Stimulated activated CD4-positive, alpha-beta T cell treated with anti-CD3 and anti-CD28 coated beads, Interleukin-15, amount 100 ng/mL, for 48 hours (primary cell): Measurements from ENCODE around the gene BEST4.
"Not testable (repeated sequence)": the region's sequence is repeated elsewhere in the genome, so short reads cannot be mapped to it uniquely, and the experiment has no call there.

Source experiments
- DNase-seq, 2 donors: peaks; one replicate each; pipeline ENCODE4 v3.0.0-alpha.2; 2020; ENCODE audit warnings: low read depth in 2 of 2

BEST4 gene

DNA sequence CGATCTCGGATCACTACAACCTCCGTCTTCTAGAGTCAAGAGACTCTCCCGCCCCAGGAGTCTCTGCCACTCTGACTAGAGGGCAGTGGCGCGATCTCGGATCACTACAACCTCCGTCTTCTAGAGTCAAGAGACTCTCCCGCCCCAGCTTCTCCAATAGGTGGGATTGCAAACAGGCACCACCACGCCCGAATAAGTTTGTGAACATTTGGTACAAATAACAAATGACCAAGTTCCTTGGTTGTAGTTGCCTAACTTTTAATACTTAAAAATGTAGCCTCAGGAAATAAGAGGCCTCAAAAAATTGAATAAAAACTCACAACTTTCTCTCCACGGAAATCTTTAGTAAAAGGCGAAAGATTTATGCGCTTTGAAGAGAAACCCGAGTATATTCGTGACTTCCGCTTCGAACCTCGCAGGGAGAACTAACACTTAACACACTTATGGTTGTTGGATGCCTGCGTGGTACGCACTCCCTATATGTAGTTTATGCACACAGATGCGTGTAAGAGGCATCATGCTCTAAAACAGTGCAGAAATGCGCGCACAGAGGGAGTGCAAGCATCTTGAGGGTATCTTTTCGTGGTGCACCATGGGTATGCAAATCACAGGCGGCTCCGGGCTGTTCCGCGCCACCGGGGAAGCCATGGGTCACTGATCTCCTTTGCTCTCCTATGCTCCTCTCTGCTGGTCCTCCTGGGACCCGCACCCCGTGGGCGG, 31.8 kb upstream of the BEST4 start:
- peak; percentile 79 to 86 for DNase-seq

DNA sequence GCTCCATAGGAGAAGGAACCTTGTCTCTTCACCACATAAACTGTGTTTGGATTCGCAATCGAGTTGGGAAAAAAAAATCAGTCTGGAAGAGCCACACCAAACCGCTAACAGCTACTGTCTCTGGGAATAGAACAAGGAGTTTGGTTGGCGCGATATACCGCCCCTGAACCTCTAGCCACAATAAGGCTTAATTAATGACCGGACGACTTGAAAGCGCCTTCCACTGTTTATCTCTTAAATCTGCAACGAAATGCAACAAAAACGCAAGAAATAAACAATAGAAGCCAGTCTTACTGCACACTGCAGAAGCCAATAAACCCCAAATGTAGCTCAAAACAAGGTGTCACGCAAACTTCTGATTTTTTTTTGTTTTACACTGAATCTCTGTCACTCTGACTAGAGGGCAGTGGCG, 31.2 kb upstream of the BEST4 start:
- no peak for DNase-seq

DNA sequence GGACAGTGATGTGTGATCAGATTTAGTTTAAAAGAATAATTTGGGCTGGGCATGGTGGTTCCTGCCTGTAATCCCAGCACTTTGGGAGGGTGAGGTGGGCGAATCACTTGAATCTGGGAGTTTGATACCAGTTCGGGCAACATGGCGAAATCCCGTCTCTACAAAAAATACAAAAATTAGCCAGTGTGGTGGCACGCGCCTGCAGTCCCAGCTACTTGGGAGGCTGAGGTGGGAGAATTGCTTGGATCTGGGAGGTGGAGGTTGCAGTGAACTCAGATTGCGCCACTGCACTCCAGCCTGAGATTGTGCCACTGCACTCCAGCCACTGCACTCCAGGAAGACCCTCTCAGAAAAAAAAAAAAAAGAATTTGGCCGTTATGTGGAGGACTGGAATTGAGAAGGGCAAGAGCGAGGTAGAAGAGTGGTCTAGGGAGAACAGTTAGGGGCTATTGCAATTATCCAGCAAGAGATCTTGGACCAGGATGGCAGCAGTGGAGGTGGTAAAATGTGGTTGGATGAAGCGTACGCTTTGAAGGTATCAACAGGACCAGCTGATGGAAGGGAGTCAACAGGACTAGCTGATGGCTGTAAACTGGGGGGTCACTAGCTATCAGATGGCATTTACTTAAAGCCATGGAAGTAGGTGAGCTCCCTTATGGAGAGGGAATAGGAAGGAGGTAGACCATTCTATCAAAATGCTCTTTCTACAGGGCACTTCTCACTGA, 30.0 kb upstream of the BEST4 start:
- DNase-seq, result no peak

DNA sequence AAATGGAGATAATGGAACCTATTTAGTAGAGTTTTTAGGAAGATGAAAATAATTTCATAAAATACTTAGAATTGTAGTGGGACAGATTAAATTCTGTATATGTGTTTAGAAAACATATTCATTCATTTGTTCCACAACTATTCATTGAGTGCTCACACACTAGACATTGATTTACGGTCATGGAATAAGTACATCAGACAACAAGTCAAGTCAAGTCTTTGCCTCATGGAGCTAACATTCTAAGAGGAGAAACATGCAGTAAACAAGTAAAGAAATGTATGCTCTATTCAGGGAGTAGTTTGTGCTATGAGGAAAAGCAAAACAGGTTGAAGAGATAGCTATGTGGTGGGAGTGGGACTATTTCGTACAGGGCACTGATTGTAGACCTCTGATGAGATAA, 29.3 kb upstream of the BEST4 start:
- DNase-seq, result no peak

DNA sequence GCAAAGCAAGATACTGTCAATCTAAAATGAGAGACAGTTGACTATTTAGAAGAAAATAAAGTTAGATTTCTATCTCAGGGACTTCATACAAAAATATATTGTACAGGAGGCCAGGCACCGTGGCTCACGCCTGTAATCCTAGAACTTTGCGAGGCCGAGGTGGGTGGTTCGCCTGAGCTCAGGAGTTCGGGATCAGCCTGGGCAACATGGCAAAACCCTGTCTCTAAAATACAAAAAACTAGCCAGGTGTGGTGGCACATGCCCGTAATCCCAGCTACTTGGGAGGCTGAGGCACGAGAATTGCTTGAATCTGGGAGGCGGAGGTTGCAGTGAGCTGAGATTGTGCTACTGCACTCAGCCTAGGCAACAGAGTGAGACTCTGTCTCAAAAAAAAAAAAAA, 28.0 kb upstream of the BEST4 start:
- not testable (repeated sequence) for DNase-seq

DNA sequence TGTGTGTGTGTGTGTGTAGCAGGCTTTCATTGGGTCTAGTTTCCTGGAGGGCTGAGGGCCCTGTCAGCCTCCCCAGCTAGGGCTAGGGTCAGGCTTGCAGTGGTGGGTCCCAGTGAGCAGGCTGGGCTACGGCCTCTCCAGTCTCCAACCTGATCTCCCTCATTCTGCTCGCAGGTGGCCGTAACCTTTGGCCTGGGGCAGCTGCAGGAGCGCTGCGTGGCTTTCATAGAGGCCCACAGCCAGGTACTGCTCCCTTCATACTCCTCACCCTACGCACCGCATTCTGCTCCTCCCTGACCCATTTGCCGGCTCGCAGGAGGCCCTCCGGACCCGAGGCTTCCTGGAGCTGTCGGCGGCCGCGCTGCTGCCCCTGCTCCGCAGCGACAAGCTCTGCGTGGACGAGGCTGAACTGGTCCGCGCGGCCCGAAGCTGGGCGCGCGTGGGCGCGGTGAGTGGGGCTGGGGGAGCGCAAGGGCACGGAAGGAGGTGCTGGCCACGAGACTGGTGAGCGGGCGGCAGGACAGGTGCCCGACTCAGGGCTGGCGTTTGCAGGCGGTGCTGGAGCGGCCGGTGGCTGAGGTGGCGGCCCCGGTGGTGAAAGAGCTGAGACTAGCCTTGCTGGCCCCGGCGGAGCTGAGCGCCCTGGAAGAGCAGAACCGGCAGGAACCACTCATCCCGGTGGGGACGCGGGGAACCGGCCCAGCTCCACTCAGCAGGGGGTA, 25.0 kb upstream of the BEST4 start:
- no peak for DNase-seq

DNA sequence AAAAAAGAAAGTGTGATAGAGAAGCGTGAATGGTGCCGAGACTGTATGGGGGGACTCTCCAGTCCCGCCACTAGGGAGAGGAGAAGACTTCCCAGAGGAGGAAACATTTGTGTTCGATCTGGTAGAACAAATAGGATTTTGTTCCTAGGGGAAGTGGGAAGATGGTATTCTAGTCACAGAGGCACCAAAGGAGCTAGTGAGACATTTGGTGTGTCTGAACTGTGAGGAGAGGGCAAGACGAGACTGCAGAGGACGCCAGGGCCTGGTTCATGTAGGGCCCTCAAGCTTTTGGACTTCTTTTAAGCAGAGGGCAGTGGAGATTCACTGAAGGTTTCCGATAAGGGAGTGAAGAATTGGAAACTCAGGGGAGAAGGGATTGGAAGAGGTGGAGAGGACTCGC, 23.3 kb upstream of the BEST4 start:
- DNase-seq, result no peak

DNA sequence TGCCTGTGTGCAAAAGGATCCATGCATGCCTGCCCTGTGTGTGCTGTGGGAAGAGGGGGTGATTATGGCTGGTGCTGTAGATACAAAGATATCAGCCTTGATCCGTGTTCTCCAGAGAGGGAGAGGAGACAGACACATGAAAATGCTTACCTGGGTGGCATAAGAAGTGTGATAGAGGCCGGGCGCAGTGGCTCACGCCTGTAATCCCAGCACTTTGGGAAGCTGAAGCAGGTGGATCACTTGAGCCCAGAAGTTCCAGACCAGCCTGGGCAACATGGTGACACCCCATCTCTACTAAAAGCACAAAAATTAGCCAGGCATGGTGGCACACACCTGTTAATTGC, 22.8 kb upstream of the BEST4 start:
- DNase-seq, result not testable (repeated sequence)

DNA sequence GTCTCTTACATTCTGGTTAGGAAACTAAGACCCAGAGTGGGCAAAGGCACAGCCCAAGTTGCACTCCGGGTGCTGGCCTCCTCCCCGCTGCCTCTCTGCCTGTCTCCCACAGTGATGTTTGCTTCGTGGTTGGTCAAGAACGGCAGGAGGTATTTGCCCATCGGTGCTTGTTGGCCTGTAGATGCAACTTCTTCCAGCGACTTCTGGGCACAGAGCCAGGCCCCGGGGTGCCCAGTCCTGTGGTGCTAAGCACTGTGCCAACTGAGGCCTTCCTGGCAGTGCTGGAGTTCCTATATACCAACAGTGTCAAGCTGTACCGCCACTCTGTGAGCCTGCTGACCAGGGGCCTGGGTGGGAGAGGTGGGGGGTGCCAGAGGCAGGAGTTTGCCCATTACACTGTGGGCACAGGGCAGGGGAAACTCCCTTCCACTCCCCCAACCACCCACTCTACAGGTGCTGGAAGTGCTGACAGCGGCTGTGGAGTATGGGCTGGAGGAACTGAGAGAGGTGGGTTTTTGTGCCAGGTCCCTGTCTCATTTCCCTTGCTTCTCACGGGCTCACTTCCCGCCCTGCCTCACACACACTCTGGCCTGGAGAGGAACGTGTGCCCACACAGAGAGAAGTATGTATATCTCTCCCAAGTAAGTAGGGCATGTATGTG, 22.3 kb upstream of the BEST4 start:
- no peak for DNase-seq

DNA sequence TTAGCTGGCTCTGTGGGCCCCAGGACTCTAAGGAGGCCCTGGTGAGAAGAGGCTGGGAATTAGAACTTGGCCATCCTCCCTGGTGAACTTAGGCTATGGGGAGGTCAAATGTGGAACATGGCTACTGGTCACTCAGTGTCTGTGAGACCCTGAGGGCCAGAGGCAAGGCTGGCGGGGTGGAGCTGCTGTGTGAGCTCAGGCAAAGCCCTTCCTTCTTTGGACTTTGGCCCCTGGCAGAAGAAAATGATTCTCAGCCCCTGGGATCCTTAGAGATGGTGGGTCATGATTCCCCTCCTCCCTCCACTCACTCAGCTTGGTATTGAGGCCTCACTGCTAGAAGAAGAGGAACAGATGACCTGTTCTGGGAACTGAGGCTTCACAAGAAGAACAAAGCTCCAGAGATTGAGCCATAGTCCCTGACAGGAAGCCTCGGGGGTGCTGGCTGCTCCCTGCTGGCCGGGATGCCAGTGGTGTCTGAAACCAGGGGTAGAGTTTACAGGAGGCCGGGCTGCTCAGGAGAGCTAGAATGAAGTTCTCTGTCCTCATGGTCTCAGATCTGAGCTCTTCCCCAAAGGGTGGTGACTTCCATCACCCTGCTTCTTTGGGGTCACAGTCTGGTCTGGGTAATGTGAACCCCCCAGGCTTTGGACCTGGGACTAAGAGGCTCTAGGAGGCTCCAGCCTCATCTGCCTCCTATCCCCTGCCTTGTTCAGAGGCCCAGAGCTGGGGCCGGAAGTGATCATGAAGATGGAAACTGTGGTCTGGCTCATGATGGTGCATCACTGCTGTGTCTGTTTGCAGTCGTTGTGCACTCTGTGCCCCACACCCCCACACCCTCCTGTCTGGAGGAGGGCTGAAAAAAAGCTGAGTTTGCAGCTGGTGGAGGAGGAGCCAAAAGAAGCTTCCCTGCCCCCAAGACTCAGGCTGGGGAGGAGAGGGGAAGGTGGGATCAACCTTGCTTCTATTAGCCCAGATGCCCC, 21.3 kb upstream of the BEST4 start:
- DNase-seq, result peak; percentile 86 to 88

DNA sequence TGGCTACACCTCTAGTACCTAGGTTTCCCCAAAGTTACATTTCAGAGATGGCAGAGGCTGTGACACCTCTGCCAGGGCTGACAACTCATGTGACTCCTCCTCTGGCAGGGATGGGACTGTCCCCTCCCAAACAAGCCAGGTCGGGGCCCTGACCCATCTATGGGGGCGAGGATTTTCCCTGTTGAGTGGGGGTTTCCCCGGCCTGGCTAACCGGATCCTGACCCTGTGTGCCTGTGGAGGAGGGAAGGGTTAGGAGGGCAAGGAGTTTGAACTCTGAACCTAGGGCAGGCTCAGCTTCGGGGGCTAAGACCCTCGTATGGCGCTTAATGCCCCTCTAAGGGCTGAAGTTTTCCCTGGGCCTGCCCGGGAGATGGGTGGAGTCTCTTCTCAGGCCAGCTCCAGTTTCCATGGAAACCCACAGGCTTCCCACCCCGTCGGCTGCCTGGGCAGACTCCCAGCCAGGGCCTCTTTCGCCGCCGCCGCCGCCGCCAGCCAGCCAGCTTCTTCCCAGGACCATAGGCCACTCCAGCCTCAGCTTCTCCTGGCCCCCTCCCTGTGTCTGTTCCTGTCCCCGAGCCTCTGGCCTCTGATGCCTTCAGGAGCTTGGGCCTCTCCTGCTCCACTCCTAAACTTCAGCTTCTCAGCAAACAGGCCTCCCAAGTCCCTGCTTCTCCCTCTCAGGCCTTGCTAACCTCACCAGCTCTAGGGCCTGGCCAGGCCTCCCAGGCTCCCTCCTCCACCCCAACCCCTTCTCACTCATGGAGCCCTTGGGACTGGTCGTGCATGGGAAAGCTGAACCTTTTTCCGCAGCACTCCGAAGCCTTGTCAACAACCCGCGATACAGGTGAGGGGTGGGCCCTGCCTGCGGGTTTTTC, 20.3 kb upstream of the BEST4 start, which contains the start of gene BTBD19:
TSS of gene BTBD19 (plus strand) at position 461 of the 875 bp plus-strand sequence. CDS start at position 759, 298 bp downstream.
- DNase-seq, result peak in 1 of 2 donors; percentile 75

DNA sequence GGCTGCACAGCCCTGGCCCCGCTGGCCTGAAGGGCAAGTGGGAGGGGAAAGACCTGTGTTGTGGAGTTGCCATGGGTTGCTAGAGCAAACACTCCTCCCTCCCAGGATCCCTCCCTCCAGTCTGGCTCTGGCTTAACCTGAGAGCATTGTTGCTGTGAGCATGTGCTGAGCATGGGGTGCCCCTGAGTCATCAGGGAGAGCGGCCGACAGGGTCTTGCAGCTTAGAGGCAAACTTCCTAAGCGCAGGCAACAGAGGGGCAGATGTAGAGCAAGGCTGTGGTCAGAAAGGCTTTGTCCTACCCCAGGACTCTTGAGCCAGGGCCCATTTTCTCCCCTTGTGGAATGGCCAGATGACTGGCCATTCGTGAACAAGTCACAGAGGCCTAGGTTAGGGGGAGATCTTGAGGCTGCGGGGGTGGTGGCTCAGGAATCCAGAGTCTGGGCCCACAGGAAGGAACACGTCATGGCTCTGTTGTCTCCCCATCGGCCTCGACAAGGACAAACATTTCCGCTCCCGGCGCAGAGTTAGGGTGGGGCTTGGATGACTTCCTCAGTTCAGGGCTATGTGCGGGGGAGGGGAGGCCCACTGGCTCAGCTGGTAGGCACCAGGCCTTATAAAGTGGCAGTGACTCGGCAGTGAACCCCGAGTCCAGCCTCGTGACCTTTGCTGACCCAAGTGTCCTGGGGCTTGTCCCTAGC, 19.5 kb upstream of the BEST4 start:
- peak; percentile 87 to 90 for DNase-seq

DNA sequence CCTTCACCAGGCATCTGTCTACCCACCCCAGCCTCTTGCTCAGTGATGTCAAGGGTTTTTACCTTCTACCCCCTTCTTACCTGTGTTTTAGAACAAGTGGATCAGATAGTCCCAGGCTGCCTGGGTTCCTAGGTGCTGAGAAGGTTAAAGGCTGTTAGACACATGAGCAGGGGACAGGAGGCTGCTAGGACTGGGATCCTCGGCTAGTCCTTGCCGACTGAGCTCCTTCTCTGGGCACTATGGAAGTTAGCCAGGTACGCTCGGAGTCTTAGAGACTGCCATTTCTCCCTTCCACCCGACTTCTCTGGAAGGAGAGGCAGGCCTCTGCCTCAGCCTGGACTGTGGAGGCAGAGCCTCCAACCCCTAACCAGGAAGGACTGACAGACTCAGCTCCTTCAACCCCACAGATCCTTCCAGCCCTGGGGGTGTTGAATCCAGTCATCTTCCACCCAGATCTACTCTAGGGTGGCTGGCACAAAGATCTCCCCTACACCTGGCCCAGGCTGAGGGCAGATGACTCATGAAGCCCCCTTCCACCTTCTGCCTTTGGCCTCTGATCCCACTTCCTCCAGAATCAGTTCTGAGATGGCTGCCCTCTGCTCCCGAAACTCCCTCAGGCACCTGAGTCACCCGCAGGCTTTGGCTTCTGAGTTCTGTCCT, 18.9 kb upstream of the BEST4 start, which contains the start of gene DYNLT4:
TSS of gene DYNLT4 (minus strand) at position 648 of the 660 bp plus-strand sequence. CDS start 683 bp downstream, outside the sequence.
- no peak for DNase-seq

DNA sequence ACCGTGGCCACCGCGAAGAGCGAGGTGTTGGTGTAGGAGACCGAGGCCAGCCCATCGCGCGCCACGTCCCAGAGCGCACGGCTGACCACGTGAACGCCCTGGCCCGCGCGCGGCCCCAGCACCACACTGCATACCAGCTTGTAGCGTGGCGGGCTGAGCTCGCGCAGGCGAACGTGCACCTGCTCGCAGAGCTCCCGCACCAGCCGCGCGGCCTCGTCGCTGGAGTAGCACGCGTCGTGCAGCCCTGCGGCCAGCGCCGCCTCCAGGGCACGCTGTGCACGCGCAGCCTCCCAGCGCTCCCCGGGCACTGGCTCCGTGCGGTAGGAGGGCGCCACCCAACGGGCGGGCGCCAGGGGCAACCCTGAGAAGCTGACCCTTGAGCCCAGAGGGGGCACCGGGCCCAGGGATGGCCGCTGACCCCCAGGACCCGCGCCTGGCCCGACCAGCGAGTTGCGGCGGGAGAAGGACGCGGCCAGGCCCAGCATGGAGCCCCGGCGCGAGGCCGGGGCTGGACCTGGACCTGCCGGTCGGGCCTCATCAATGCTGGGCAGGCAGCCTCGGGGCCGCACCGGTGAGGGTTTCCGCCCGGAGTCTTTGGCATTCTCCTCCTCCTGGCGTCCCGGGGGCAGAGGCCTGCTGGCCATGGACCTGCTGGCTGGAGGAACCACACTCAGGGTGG, 18.2 kb upstream of the BEST4 start:
- no peak for DNase-seq

DNA sequence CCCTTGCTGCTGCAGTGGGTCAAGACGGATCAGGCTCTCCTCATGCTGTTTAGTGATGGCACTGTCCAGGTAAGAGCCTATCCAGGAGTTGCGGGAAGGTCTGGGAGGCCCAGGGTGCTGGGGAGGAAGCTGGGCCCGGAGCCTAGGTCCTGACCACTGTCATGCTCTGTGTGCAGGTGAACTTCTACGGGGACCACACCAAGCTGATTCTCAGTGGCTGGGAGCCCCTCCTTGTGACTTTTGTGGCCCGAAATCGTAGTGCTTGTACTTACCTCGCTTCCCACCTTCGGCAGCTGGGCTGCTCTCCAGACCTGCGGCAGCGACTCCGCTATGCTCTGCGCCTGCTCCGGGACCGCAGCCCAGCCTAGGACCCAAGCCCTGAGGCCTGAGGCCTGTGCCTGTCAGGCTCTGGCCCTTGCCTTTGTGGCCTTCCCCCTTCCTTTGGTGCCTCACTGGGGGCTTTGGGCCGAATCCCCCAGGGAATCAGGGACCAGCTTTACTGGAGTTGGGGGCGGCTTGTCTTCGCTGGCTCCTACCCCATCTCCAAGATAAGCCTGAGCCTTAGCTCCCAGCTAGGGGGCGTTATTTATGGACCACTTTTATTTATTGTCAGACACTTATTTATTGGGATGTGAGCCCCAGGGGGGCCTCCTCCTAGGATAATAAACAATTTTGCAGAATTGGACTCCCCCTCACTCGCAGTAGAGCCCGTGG, 17.5 kb upstream of the BEST4 start:
- no peak for DNase-seq

DNA sequence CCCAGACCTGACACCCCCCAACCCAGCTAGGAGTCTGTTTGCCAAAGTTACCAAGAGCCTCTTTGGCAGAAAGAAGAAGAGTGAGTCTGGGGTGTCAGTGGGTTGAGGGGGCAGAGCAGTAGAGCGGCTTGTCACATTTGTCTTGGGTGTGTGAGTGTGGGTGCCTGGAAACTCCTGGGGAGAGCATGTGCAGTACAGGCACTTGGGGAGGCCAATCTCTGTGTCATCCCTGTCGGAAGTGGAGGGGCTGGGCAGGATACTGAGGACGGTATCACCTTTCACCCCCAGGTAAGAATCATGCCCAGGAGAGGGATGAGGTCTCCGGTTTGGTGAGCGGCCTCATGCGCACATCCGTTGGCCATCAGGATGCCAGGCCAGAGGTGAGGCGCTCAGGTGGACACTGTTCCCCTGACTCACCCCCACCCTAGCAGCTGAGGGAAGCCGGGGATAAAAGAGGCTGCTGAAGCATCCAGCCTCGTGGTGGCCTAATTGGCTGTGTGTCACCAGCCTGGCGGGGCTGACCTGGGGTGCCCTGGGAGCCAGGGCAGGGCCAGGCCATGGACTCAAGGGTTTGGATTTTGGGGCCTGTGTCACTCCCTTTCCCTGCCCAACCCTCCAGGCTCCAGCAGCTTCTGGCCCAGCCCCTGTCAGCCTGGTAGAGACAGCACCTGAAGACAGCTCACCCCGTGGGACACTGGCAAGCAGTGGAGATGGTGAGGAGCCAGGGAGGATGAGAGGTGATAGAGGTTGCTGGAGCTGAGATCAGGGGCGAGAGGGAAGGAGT, 15.5 kb upstream of the BEST4 start:
- no peak for DNase-seq

DNA sequence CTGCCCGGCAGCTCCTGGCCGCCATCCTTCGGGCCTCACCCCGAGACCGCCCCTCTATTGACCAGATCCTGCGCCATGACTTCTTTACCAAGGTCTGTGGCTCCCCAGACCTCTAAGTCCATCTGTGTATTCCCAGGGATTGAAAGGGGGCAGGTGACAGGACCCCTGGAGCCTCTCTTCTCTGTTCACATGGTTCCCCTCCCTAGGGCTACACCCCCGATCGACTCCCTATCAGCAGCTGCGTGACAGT, 15.0 kb upstream of the BEST4 start:
- DNase-seq, result no peak
